Panc1 (cell line): ENCODE results near the gene PRSS48. TPM values are rescaled to one million over a fixed set of nuclear protein-coding genes. Genes with fewer than 3 reads are reported as not detected.

Experiments used
- ATAC-seq: fragments of 200-7000 bp; cut with Tn5 transposase; 2 replicates; pipeline ENCODE4 v1.9.1; 2020; ENCODE audit warnings: mild to moderate bottlenecking, moderate library complexity
- BruUV-seq: library from RNA; stranded (reverse); fragments of 400-500 nt; replicated peaks from 2 replicates; lab custom pipeline; 2021; lab: Mats Ljungman, UMichigan
- CTCF ChIA-PET: fragments of 300-600 bp; sonication (Branson Sonifier 250); formaldehyde crosslinking; loops from one replicate; lab custom pipeline; 2022; ENCODE audit warnings: antibody characterized with exemption; lab: Charles Lee
- POLR2A ChIA-PET: fragments of 300-600 bp; sonication (Branson Sonifier 250); formaldehyde crosslinking; loops from one replicate; lab custom pipeline; 2022; ENCODE audit warnings: antibody characterized with exemption; lab: Charles Lee
- DNase-seq: peaks from one replicate; pipeline ENCODE4 v3.0.0-alpha.2; 2010; ENCODE audit warnings: low read depth, low spot score
- H3K27ac ChIP-seq: 2 replicates; pipeline ENCODE4 v1.5.1; 2011; ENCODE audit warnings: mild to moderate bottlenecking, low read length, inconsistent platforms
- H3K27me3 ChIP-seq: fragments of 200-500 bp; sonication (Bioruptor generic); 2 replicates; pipeline ENCODE4 v1.6.0; 2014; ENCODE audit warnings: low read length, inconsistent platforms; ENCODE audit not compliant: control insufficient read depth, insufficient read depth
- H3K36me3 ChIP-seq: fragments of 200-500 bp; sonication (Bioruptor generic); 2 replicates; pipeline ENCODE4 v1.5.1; 2014; ENCODE audit warnings: inconsistent platforms, mild to moderate bottlenecking, low read length, moderate library complexity; ENCODE audit not compliant: control insufficient read depth, insufficient read depth
- H3K4me1 ChIP-seq: 2 replicates; pipeline ENCODE4 v1.5.1; 2011; ENCODE audit warnings: inconsistent platforms, mild to moderate bottlenecking, low read length, moderate library complexity; ENCODE audit not compliant: control insufficient read depth, insufficient read depth
- H3K4me3 ChIP-seq, 2 experiments: 2 replicates each; pipeline ENCODE4 v1.5.1; 2011 to 2012; ENCODE audit warnings: low read depth in 2 of 2, low read length in 2 of 2, mild to moderate bottlenecking in 2 of 2, inconsistent platforms in 1 of 2, moderate library complexity in 1 of 2
- H3K9me3 ChIP-seq: fragments of 200-500 bp; sonication (Bioruptor generic); 2 replicates; pipeline ENCODE4 v1.5.1; 2014; ENCODE audit warnings: low read depth, mild to moderate bottlenecking, inconsistent platforms, low read length, moderate library complexity; ENCODE audit not compliant: control insufficient read depth, insufficient read depth
- POLR2AphosphoS5 ChIP-seq: IDR thresholded peaks from 2 replicates; pipeline ENCODE4 v1.6.1; 2012; ENCODE audit warnings: mild to moderate bottlenecking, low read depth, low read length, moderate library complexity
- SIN3A ChIP-seq: IDR thresholded peaks from 2 replicates; pipeline ENCODE4 v1.6.1; 2012; ENCODE audit warnings: low read depth, mild to moderate bottlenecking, low read length, moderate library complexity, borderline replicate concordance; ENCODE audit not compliant: insufficient read depth
- TCF7L2 ChIP-seq: IDR thresholded peaks from 2 replicates; pipeline ENCODE4 v1.6.1; 2011; ENCODE audit warnings: mild to moderate bottlenecking, low read depth, low read length, inconsistent platforms
- in situ Hi-C: cut with HindIII; loops from 2 replicates; pipeline ENCODE4 v1.10.0; 2016; ENCODE audit warnings: low sequenced_read_pairs, low pct_unique_long_range_greater_than_20kb
- intact Hi-C: fragments of 100-400 bp; cut with micrococcal nuclease; formaldehyde crosslinking; loops from one replicate; pipeline ENCODE4 v1.10.0; 2022; ENCODE audit not compliant: unreplicated experiment
- total RNA-seq: library from RNA; stranded (reverse); gene quantifications from one replicate; pipeline ENCODE4 v1.2.1, GENCODE V29; 2021; ENCODE audit not compliant: unreplicated experiment
- TF ChIP-seq, protein P1 (sequence below): fragments of 450-650 bp; IDR thresholded peaks from 2 replicates; pipeline ENCODE4 v1.5.1; 2017; ENCODE audit warnings: mild to moderate bottlenecking
- TF ChIP-seq, protein P2 (sequence below), 2 experiments: IDR thresholded peaks; 2 replicates each; pipeline ENCODE4 v1.6.1; 2011 to 2012; ENCODE audit warnings: low read depth in 2 of 2, control low read depth in 1 of 2, low read length in 1 of 2, mild to moderate bottlenecking in 1 of 2, moderate library complexity in 1 of 2; ENCODE audit not compliant: insufficient read depth in 1 of 2

Gene PRSS48
- total RNA-seq, 1 experiment from 2014 or later = not detected

DNA sequence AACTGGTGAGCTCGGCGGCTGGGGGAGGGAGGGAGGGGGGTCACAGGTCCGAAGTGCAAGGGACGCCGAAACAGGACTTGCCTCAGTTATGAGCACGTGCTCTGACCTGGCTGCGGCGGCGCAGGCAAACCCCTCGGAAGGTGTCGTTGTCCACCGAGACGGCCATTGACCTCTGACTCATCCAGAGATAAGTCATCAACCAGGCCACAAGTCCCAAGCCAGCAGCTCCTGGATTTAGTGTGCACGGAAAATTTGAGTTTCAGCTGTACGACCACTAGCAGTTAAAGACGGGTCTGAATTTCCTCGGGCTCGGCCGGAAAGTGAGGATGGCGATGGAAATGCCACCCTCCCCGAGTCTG is 47.8 kb downstream of the PRSS48 start:
- no peaks in the 10 kb centered on the region for H3K9me3 ChIP-seq
- H3K27ac ChIP-seq = peak overlapping the region; percentile 61; the same call in 1 of the 2 replicates
- H3K36me3 ChIP-seq = no peaks in the 10 kb centered on the region; the same call in 1 of the 2 replicates
- no peaks in the 10 kb centered on the region for H3K27me3 ChIP-seq
- no TSS peak for BruUV-seq
- intact Hi-C loops = no loop called here
- in situ Hi-C loops = no loop called here
- no peak for TF ChIP-seq POLR2AphosphoS5
- no peak for TF ChIP-seq SIN3A
- TF ChIP-seq TCF7L2 = no peak
- TF ChIP-seq, protein P1, sequence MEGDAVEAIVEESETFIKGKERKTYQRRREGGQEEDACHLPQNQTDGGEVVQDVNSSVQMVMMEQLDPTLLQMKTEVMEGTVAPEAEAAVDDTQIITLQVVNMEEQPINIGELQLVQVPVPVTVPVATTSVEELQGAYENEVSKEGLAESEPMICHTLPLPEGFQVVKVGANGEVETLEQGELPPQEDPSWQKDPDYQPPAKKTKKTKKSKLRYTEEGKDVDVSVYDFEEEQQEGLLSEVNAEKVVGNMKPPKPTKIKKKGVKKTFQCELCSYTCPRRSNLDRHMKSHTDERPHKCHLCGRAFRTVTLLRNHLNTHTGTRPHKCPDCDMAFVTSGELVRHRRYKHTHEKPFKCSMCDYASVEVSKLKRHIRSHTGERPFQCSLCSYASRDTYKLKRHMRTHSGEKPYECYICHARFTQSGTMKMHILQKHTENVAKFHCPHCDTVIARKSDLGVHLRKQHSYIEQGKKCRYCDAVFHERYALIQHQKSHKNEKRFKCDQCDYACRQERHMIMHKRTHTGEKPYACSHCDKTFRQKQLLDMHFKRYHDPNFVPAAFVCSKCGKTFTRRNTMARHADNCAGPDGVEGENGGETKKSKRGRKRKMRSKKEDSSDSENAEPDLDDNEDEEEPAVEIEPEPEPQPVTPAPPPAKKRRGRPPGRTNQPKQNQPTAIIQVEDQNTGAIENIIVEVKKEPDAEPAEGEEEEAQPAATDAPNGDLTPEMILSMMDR = no peak
- TF ChIP-seq, protein P2, sequence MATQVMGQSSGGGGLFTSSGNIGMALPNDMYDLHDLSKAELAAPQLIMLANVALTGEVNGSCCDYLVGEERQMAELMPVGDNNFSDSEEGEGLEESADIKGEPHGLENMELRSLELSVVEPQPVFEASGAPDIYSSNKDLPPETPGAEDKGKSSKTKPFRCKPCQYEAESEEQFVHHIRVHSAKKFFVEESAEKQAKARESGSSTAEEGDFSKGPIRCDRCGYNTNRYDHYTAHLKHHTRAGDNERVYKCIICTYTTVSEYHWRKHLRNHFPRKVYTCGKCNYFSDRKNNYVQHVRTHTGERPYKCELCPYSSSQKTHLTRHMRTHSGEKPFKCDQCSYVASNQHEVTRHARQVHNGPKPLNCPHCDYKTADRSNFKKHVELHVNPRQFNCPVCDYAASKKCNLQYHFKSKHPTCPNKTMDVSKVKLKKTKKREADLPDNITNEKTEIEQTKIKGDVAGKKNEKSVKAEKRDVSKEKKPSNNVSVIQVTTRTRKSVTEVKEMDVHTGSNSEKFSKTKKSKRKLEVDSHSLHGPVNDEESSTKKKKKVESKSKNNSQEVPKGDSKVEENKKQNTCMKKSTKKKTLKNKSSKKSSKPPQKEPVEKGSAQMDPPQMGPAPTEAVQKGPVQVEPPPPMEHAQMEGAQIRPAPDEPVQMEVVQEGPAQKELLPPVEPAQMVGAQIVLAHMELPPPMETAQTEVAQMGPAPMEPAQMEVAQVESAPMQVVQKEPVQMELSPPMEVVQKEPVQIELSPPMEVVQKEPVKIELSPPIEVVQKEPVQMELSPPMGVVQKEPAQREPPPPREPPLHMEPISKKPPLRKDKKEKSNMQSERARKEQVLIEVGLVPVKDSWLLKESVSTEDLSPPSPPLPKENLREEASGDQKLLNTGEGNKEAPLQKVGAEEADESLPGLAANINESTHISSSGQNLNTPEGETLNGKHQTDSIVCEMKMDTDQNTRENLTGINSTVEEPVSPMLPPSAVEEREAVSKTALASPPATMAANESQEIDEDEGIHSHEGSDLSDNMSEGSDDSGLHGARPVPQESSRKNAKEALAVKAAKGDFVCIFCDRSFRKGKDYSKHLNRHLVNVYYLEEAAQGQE (IDR thresholded peaks at IDR 0.05; ENCODE audit: insufficient read depth in 1 of 2, low read depth in 2 of 2, low read length in 1 of 2) = no peak
- DNase-seq (peak; percentile 61), ATAC-seq (peak; percentile 74)
- peak overlapping the region; percentile 61 to 68 for H3K4me3 ChIP-seq
- CTCF ChIA-PET = no interaction called here
- peaks cover 19% of the 10 kb centered on the region for H3K4me1 ChIP-seq
- POLR2A ChIA-PET = no interaction called here

DNA sequence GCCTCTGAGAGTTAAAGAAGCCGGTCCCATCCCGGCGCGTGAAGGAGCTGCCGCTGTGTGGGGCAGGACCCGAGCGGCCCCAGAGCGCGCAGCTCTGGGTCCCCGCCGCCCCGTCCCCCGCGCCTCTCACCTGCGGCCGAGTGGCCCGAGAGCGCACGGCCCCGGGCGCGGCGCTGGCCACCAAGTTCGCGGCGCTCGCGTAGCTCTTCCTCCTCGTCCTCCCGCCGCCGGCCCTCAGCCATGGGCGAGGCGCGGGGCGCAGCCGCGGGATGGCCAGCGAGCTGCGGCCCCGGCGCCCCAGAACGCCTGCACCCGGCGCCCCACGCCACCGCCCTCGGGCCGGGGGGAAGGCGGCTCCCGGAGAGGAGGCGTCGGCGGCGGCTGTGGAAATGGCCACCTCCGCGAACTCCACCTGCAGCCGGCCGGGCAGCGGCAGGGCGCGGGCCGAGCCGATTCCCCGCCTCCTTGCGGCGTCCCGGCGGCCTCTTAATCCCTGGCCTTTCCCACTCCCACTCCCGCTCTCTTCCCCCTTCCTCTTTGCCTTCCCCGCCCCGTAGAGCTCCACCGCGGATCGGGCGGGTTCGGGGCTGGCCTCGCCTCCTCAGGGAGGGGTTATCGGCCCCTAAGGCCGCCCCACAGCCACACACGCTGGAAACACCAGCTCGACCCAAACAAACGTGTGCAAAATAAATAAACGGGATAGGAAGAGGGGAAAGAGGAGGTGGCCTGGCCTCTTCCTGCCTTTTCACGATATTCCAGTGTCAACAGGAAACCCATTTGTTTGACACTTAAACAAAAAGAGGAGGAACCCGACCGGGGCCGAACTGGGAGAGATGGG is 48.4 kb downstream of the PRSS48 start, which contains the start of gene SH3D19:
TSS of gene SH3D19 (minus strand) at position 495 of the 838 bp plus-strand sequence. CDS start at position 242, 253 bp downstream.
- in situ Hi-C loops (no loop called here), intact Hi-C loops (no loop called here)
- Histone ChIP-seq H3K4me3 (peak within 1 kb of the TSS; percentile 61 to 68), H3K9me3 (no peaks in the 10 kb centered on the region), H3K4me1 (peaks cover 19% of the 10 kb centered on the region), H3K27me3 (no peaks in the 10 kb centered on the region), H3K36me3 (no peaks in the 10 kb centered on the region; the same call in 1 of the 2 replicates), H3K27ac (peak within 1 kb of the TSS; percentile 73)
- BruUV-seq = no TSS peak
- no peak for DNase-seq
- peak; percentile 98 for ATAC-seq
- 0 out of 2 replicates have a peak, but pooled peaks have one; percentile 25 for TF ChIP-seq TCF7L2
- no peak; the same call in 1 of the 2 replicates for TF ChIP-seq SIN3A
- TF ChIP-seq, protein P1 = no peak
- TF ChIP-seq POLR2AphosphoS5 = 0 out of 2 replicates have a peak, but pooled peaks have one; percentile 22
- TF ChIP-seq, protein P2 (IDR thresholded peaks at IDR 0.05; ENCODE audit: insufficient read depth in 1 of 2, low read depth in 2 of 2, low read length in 1 of 2) = no peak
- ChIA-PET POLR2A (no interaction called here), CTCF (no interaction called here)
